Measurements from ENCODE around the gene SPG7.

SPG7 gene

GRCh38 chr16:89506113-89506504, 2.1 kb upstream of the SPG7 start:
- intact Hi-C loops (cut with DNase I) = loop anchor here (5.0 kb wide), 1 partner anchor 51 kb away; no protein-coding TSS in a partner anchor
- DNase-seq = no peak

- intact Hi-C loops (cut with DNase I) = loop anchor here (5.0 kb wide), 1 partner anchor 51 kb away; no protein-coding TSS in a partner anchor
Measured at GRCh38 chr16:89506791-89507191, 1.4 kb upstream of the SPG7 start.

DNA sequence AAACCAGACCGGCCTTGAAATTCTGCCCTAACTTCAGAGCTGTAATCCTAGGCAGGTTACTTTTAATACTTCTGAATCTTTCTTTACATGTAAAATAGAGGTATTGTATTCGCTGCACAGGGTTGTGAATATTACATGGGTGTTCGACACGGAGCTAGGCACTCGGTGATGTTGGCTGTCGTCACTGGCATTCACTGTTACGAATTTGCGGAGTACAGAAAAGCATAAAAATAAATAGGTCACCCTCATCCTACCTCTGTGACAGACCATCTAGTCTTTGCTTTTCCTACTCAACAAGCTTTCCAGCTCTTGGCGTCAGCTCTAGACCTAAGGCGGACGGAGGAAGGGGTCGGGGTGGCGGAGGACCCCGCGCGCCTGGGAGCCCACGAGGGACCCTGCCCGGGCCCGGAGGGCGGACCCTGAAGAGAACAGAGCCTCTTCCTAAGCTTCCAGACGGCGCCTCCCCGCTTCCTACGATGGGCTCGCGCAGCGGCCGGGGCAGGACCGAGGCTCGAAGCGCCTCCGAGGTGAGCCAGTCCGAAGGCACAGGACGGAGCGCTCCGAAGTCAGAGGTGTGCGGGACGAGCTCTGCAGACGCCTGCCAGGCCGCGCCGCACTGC, 879 bp upstream of the SPG7 start:
- intact Hi-C loops (cut with DNase I) = loop anchor here (5.0 kb wide), 1 partner anchor 50 kb away; no protein-coding TSS in a partner anchor
- DNase-seq = peak in 7 of 42 donors; percentile 19 to 58 (median 36)

More at GRCh38 chr16:89506791-89507191, 1.4 kb upstream of the SPG7 start:
- DNase-seq = peak in 10 of 42 donors; percentile 13 to 55 (median 30)

DNA sequence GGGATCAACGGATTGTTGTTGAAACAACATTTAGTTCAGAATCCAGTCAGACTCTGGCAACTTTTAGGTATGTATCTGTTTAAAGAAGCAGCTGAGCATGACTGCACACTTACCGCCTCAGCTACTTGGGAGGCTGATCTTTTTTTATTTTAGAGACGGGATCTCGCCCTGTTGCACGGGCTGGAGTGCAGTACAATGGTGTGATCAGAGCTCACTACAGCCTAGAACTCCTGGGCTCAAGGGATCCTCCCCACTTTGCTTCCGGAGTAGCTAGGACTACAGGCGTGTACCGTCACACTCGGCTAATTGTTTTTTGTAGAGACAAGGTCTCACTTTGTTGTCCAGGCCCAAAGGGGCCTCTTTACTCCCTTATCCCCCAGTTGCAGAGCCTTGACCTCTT, 2.3 kb downstream of the SPG7 start:
- intact Hi-C loops (cut with DNase I) = no loop called here
- no peak for DNase-seq

- DNase-seq = no peak
- intact Hi-C loops (cut with DNase I) = no loop called here
Measured at GRCh38 chr16:89511374-89511773, 3.2 kb downstream of the SPG7 start.

DNA sequence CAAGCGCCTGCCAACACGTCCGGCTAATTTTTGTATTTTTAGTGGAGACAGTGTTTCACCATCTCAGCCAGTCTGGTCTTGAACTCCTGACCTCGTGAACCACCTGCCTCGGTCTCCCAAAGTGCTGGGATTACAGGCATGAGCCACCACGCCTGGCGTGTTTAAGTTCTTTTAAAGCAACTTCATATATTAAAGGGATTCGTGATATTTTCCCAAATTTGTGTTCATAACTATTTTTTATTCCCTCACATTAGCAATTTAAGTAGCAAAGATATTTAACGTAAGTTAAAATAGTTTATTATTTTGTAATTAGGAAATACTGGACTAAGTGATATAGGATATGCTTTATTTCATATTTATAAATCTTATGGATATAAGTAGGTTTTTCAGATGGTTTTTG, 4.2 kb downstream of the SPG7 start:
- DNase-seq = no peak
- intact Hi-C loops (cut with DNase I) = no loop called here

GRCh38 chr16:89517128-89517527, 8.9 kb downstream of the SPG7 start:
- intact Hi-C loops (cut with DNase I) = no loop called here
- DNase-seq = peak in 2 of 42 donors; percentile 16 to 35

GRCh38 chr16:89519881-89520280, 11.7 kb downstream of the SPG7 start:
- no peak for DNase-seq
- intact Hi-C loops (cut with DNase I) = no loop called here

GRCh38 chr16:89522287-89522686, 14.1 kb downstream of the SPG7 start:
- intact Hi-C loops (cut with DNase I) = no loop called here
- DNase-seq = no peak

DNA sequence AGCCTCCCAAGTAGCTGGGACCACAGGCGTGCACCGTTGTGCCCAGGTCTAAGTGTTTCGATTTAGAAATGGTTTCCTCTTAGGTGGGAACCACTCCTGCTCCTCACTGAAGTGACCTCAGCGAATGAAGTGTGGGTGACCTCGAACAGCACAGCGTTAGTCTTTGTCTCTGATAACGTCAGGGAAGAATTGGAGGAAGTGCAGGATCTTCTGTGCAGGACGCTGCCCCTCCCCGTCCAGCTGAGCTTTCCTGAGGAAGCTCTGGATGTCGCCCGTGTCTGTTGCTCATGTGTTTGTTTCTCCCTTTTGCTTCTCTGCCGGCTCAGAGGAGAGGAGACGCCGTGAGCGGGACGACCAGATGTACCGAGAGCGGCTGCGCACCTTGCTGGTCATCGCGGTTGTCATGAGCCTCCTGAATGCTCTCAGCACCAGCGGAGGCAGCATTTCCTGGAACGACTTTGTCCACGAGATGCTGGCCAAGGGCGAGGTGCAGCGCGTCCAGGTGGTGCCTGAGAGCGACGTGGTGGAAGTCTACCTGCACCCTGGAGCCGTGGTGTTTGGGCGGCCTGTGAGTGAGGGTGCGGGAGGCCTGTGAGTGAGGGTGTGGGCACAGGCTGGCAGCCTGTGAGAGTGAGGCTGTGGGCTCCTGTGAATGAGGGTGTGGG, 15.6 kb downstream of the SPG7 start:
- intact Hi-C loops (cut with DNase I) = no loop called here
- no peak for DNase-seq

DNA sequence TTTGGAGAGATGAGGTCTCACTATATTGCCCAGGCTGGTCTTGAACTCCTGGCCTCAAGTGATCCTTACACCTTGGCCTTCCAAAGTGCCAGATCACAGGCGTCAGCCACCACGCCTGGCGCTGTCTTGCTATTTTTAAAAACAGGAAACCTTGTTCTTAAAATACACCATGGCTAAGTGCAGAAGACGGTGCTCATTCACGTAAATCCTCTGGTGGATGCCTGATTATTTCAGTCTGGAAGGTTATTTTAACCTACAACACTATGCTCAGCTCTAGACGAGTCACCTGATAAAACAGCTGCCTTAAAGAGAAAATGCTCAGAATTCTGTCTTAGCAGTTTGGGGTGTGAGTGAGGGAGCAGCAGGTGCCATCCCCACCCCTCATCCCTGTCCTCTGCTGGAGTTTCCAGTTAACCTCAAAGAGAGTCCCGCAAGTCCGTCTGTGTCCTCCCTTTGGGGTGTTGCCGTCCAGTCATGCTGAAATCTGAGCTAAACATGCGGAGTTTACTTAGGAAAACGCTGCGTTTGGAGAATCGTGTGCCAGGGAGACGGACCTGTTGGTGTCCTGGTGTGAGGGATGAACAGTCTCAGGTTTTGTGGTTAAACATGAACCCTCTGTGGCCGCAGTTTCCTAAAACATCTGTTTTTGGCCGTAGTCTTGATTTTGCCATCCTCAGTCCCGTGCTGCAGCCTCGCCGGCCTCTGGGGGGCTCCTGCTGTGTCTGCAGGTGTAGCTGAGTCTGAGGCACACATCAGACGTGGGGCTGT, 17.1 kb downstream of the SPG7 start:
- DNase-seq = no peak
- intact Hi-C loops (cut with DNase I) = no loop called here

GRCh38 chr16:89529097-89529496, 20.9 kb downstream of the SPG7 start:
- DNase-seq = no peak
- intact Hi-C loops (cut with DNase I) = no loop called here

- intact Hi-C loops (cut with DNase I) = no loop called here
- peak in 36 of 42 donors; percentile 29 to 83 (median 54) for DNase-seq
Measured at GRCh38 chr16:89530401-89531381, 22.5 kb downstream of the SPG7 start.

DNA sequence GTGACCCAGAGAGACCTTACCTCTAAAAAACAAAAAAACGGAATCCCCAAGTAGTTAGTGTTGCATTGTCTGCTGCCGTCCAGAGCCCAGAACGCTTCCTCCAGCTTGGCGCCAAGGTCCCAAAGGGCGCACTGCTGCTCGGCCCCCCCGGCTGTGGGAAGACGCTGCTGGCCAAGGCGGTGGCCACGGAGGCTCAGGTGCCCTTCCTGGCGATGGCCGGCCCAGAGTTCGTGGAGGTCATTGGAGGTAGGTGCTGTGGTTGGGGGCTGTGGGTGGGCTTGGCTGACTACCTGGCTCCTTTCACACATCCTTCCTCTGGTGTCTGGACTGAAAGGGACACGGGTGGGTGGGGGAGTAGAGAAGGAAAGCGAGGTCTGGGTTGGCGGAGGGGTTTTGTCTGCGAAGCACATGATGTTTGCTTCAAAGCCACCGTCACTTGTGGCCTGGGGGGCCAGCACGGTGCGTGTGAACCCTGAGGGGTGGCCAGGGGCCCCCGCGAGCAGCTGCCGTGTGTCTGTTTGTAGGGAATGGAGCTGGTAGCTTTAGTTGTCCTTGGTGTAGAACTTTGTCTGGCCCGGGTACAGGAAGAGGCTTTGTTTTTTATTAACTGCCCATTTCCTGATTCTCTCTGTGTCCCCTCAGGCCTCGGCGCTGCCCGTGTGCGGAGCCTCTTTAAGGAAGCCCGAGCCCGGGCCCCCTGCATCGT, 23.8 kb downstream of the SPG7 start:
- DNase-seq = no peak
- intact Hi-C loops (cut with DNase I) = no loop called here

DNA sequence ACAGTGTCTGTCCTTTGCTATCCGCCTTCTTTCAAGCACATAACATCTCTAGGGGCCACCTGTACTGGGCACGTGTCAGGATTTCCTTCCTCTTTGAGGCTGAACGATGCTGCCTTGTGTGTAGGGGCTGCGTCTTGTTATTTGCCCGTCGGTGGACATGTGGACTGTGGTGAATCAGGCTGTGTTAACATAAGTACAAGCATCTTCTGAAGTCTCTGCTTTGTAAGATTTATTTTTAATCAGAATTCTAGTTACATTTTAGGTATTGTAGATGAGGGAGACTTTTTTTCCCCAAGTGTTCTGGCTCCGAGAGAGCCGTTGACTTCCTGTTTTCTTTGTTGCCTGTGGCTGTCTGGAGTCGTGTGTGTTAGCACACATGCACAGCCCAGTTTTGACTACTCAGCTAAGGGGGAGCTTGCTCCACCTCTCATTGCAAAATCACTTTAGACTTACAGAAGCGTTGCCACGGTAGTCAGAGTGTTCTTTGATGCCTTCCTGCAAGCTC, 26.1 kb downstream of the SPG7 start:
- DNase-seq = peak in 10 of 42 donors; percentile 22 to 60 (median 39)
- intact Hi-C loops (cut with DNase I) = no loop called here

- DNase-seq = no peak
- intact Hi-C loops (cut with DNase I) = no loop called here
Measured at GRCh38 chr16:89536371-89536770, 28.2 kb downstream of the SPG7 start.

- intact Hi-C loops (cut with DNase I) = no loop called here
- DNase-seq = peak; percentile 49 to 88 (median 78)
Measured at GRCh38 chr16:89536886-89537548, 28.8 kb downstream of the SPG7 start.

- no peak for DNase-seq
- intact Hi-C loops (cut with DNase I) = no loop called here
Measured at GRCh38 chr16:89537549-89537925, 29.3 kb downstream of the SPG7 start.
